Fibroblast of villous mesenchyme (primary cell): Measurements from ENCODE around the gene PRH2. TPM values are rescaled to one million over a fixed set of nuclear protein-coding genes. Genes with fewer than 3 reads are reported as not detected.

Source experiments
- DNase-seq: peaks from one replicate; pipeline ENCODE4 v3.0.0-alpha.2; 2010; ENCODE audit warnings: low read depth
- H3K4me3 ChIP-seq: 2 replicates; pipeline ENCODE4 v1.5.1; 2011; ENCODE audit warnings: low read depth, mild to moderate bottlenecking, low read length
- CTCF ChIP-seq: IDR thresholded peaks from 2 replicates; pipeline ENCODE4 v1.5.1; 2012; ENCODE audit warnings: low read depth, mild to moderate bottlenecking, low read length; ENCODE audit not compliant: insufficient read depth
- total RNA-seq: library from RNA; depleted of rRNA; stranded (reverse); fragments of >200 nt; gene quantifications from 2 replicates; pipeline ENCODE4 v1.2.3, GENCODE V29; 2012

The PRH2 gene
- total RNA-seq, 1 donor: 0.43 TPM

- no peak for TF ChIP-seq CTCF
- no peak overlapping the region for H3K4me3 ChIP-seq
- DNase-seq: no peak
Observed at GRCh38 chr12:10900972-10901371, 28.1 kb upstream of the PRH2 start.

- no peak for DNase-seq
- no peak overlapping the region for H3K4me3 ChIP-seq
- TF ChIP-seq CTCF: no peak
Observed at GRCh38 chr12:10901427-10901826, 27.6 kb upstream of the PRH2 start.

GRCh38 chr12:10904686-10905085 is 24.4 kb upstream of the PRH2 start:
- TF ChIP-seq CTCF: no peak
- no peak for DNase-seq
- no peak overlapping the region for H3K4me3 ChIP-seq

GRCh38 chr12:10909462-10909861 is 19.6 kb upstream of the PRH2 start, which contains the start of gene TAS2R13:
Gene TAS2R13, minus strand, starts transcription at chr12:10909562. Its CDS starts 264 bp downstream, at chr12:10909298.
- no peak for TF ChIP-seq CTCF
- H3K4me3 ChIP-seq: no peak within 1 kb of the TSS
- no peak for DNase-seq

GRCh38 chr12:10910380-10910779 is 18.7 kb upstream of the PRH2 start:
- DNase-seq: no peak
- H3K4me3 ChIP-seq: no peak overlapping the region
- TF ChIP-seq CTCF: no peak

- no peak for DNase-seq
- H3K4me3 ChIP-seq: no peak overlapping the region
- no peak for TF ChIP-seq CTCF
Observed at GRCh38 chr12:10919809-10920208, 9.2 kb upstream of the PRH2 start.

GRCh38 chr12:10926269-10926668 is 2.8 kb upstream of the PRH2 start:
- no peak for DNase-seq
- H3K4me3 ChIP-seq: no peak overlapping the region
- no peak for TF ChIP-seq CTCF
